Gastroesophageal sphincter (tissue), 3 donors: ENCODE results near the gene WDR90.

ENCODE experiments used
- EP300 ChIP-seq: sonication (generic); formaldehyde crosslinking; IDR thresholded peaks from one replicate; pipeline ENCODE4 v1.6.1; 2017; ENCODE audit warnings: antibody characterized with exemption, mild to moderate bottlenecking
- POLR2A ChIP-seq, 2 donors: fragments of 450-650 bp; IDR thresholded peaks; one replicate each; pipeline ENCODE4 v1.6.1; 2017; ENCODE audit warnings: antibody characterized with exemption in 2 of 2, mild to moderate bottlenecking in 2 of 2, moderate library complexity in 1 of 2
- POLR2AphosphoS5 ChIP-seq: sonication (generic); formaldehyde crosslinking; IDR thresholded peaks from one replicate; pipeline ENCODE4 v1.6.1; 2017; ENCODE audit warnings: antibody characterized with exemption
- TF ChIP-seq, protein P1 (sequence below), 4 experiments: fragments of 200-600 bp in 2 of 4; fragments of 450-650 bp in 2 of 4; sonication (generic) in 1 of 4; IDR thresholded peaks; one replicate each; pipeline ENCODE4 v1.5.1; 2017 to 2019; ENCODE audit warnings: antibody characterized with exemption in 4 of 4, mild to moderate bottlenecking in 2 of 4, moderate library complexity in 2 of 4

DNA sequence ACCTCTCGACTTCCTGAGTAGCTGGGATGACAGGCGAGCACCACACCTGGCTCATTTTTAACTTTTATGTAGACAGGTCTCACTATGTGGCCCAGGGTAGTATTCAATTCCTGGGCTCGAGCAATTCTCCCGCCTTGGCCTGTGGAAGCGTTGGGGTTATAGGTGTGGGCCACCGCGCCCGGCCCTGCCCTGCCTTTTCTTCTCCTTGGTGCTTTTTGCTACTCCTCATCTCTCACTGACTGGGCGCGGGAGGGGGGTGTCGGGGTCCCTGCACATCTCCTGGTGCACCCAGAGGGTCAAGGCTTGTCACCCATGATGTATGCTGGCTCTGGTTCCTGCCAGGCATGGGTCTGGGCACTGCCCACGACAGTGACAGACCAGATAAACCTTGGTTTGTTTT is 4.6 kb upstream of the WDR90 start:
- TF ChIP-seq, protein P1, sequence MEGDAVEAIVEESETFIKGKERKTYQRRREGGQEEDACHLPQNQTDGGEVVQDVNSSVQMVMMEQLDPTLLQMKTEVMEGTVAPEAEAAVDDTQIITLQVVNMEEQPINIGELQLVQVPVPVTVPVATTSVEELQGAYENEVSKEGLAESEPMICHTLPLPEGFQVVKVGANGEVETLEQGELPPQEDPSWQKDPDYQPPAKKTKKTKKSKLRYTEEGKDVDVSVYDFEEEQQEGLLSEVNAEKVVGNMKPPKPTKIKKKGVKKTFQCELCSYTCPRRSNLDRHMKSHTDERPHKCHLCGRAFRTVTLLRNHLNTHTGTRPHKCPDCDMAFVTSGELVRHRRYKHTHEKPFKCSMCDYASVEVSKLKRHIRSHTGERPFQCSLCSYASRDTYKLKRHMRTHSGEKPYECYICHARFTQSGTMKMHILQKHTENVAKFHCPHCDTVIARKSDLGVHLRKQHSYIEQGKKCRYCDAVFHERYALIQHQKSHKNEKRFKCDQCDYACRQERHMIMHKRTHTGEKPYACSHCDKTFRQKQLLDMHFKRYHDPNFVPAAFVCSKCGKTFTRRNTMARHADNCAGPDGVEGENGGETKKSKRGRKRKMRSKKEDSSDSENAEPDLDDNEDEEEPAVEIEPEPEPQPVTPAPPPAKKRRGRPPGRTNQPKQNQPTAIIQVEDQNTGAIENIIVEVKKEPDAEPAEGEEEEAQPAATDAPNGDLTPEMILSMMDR (IDR thresholded peaks at IDR 0.05): no peak
- TF ChIP-seq POLR2A (IDR thresholded peaks at IDR 0.05): no peak
- TF ChIP-seq EP300: no peak
- no peak for TF ChIP-seq POLR2AphosphoS5
